CD4-positive, alpha-beta memory T cell (primary cell): ENCODE results near the gene L2HGDH. TPM values are rescaled to one million over a fixed set of nuclear protein-coding genes. Genes with fewer than 3 reads are reported as not detected.

Experiments used
- CTCF ChIA-PET: fragments of 350-600 bp; sonication (Branson Sonifier 250); formaldehyde crosslinking; loops from one replicate; lab custom pipeline; 2021; ENCODE audit warnings: inconsistent platforms; ENCODE audit not compliant: partially characterized antibody; lab: Charles Lee
- POLR2A ChIA-PET: fragments of 350-600 bp; sonication (Branson Sonifier 250); formaldehyde crosslinking; loops from one replicate; lab custom pipeline; 2021; ENCODE audit not compliant: partially characterized antibody; lab: Charles Lee
- DNase-seq, 5 donors: peaks; one replicate each; pipeline versions ENCODE4 v3.0.0 to v3.0.0-alpha.2; 2020 to 2022; ENCODE audit warnings: mixed read lengths in 1 of 5
- H3K27ac ChIP-seq: one replicate; pipeline ENCODE4 v1.7.0; 2013; ENCODE audit warnings: low read depth, low read length
- H3K27me3 ChIP-seq: 2 replicates; pipeline ENCODE4 v1.7.0; 2013; ENCODE audit warnings: mild to moderate bottlenecking, low read length, moderate library complexity; ENCODE audit not compliant: insufficient read depth
- H3K36me3 ChIP-seq: 2 replicates; pipeline ENCODE4 v1.7.0; 2013; ENCODE audit warnings: mild to moderate bottlenecking, low read length, moderate library complexity; ENCODE audit not compliant: insufficient read depth
- H3K4me1 ChIP-seq: 2 replicates; pipeline ENCODE4 v1.7.0; 2013; ENCODE audit warnings: mild to moderate bottlenecking, low read length, moderate library complexity; ENCODE audit not compliant: insufficient read depth
- H3K4me3 ChIP-seq, 2 donors: one replicate each; pipeline ENCODE4 v1.7.0; 2013; ENCODE audit warnings: low read length in 2 of 2, mild to moderate bottlenecking in 1 of 2
- H3K9me3 ChIP-seq, 2 donors: one replicate each; pipeline ENCODE4 v1.7.0; 2013; ENCODE audit warnings: low read length in 2 of 2, control low read depth in 1 of 2; ENCODE audit not compliant: control insufficient read depth in 1 of 2
- H3K27ac Mint-ChIP-seq, 7 donors: one replicate each; pipeline ENCODE4 v1.8.0; 2020 to 2021; ENCODE audit warnings: mixed read lengths in 7 of 7, mild to moderate bottlenecking in 6 of 7, inconsistent platforms in 3 of 7, moderate library complexity in 3 of 7
- H3K27me3 Mint-ChIP-seq, 2 donors: one replicate each; pipeline ENCODE4 v1.8.0; 2020 to 2021; ENCODE audit warnings: mixed read lengths in 2 of 2
- H3K36me3 Mint-ChIP-seq, 2 donors: one replicate each; pipeline ENCODE4 v1.8.0; 2020 to 2021; ENCODE audit warnings: mixed read lengths in 2 of 2, inconsistent platforms in 1 of 2, mild to moderate bottlenecking in 1 of 2
- H3K4me1 Mint-ChIP-seq, 4 donors: one replicate each; pipeline ENCODE4 v1.8.0; 2020 to 2021; ENCODE audit warnings: mixed read lengths in 4 of 4, mild to moderate bottlenecking in 1 of 4
- H3K4me3 Mint-ChIP-seq, 8 donors: one replicate each; pipeline ENCODE4 v1.8.0; 2020 to 2021; ENCODE audit warnings: mixed read lengths in 8 of 8, mild to moderate bottlenecking in 7 of 8, moderate library complexity in 6 of 8, inconsistent platforms in 3 of 8
- H3K9me3 Mint-ChIP-seq, 8 donors: one replicate each; pipeline ENCODE4 v1.8.0; 2020 to 2021; ENCODE audit warnings: mixed read lengths in 8 of 8, mild to moderate bottlenecking in 5 of 8, inconsistent platforms in 3 of 8, moderate library complexity in 1 of 8
- intact Hi-C: fragments of 100-400 bp; cut with micrococcal nuclease; formaldehyde crosslinking; loops from one replicate; pipeline ENCODE4 v1.15.1; 2023
- polyA plus RNA-seq, 2 donors: library from polyadenylated mRNA; unstranded; fragments of 300-500 nt; fragmentation: Illumina TruSeq; gene quantifications; one replicate each; pipeline ENCODE4 v1.2.3, GENCODE V29; 2021
- total RNA-seq, 2 experiments: library from RNA; stranded (reverse); gene quantifications; one replicate each; pipeline ENCODE4 v1.2.3, GENCODE V29; 2021

The L2HGDH gene
- total and polyA plus RNA-seq, 4 experiments from 2014 or later = 3.0 to 6.1 (median 5.2) TPM

- H3K27me3 ChIP-seq = no peaks in the 10 kb centered on the region
- Mint-ChIP-seq H3K36me3 (peaks cover 6 to 21% of the 10 kb centered on the region in 2 donors), H3K4me3 (no peak overlapping the region), H3K4me1 (peaks cover 0 to 9% (median 6%) of the 10 kb centered on the region in 4 donors), H3K9me3 (no peaks in the 10 kb centered on the region), H3K27me3 (no peaks in the 10 kb centered on the region), H3K27ac (peak overlapping the region in 3 of 7 donors; percentile 20 to 75 (median 74))
- CTCF ChIA-PET = interaction anchor here (1.7 kb wide), 1 partner anchor 9 kb away, joined by 3 read pairs; no protein-coding TSS in a partner anchor
- intact Hi-C loops = no loop called here
- no peaks in the 10 kb centered on the region for H3K9me3 ChIP-seq
- DNase-seq = no peak
- POLR2A ChIA-PET = no interaction called here
- no peaks in the 10 kb centered on the region for H3K4me1 ChIP-seq
- H3K36me3 ChIP-seq = no peaks in the 10 kb centered on the region
- H3K4me3 ChIP-seq = no peak overlapping the region
- no peak overlapping the region for H3K27ac ChIP-seq
Measured at GRCh38 chr14:50347521-50347920, 35.5 kb upstream of the L2HGDH start.

- Histone ChIP-seq H3K4me3 (no peak overlapping the region), H3K27me3 (no peaks in the 10 kb centered on the region), H3K9me3 (no peaks in the 10 kb centered on the region), H3K27ac (no peak overlapping the region), H3K36me3 (no peaks in the 10 kb centered on the region), H3K4me1 (no peaks in the 10 kb centered on the region)
- Mint-ChIP-seq H3K4me3 (peak overlapping the region in 1 of 8 donors; percentile 61), H3K27me3 (no peaks in the 10 kb centered on the region), H3K36me3 (peaks cover 7 to 14% of the 10 kb centered on the region in 2 donors), H3K9me3 (no peaks in the 10 kb centered on the region), H3K27ac (peak overlapping the region in 1 of 7 donors; percentile 1), H3K4me1 (peaks cover 0 to 11% (median 6%) of the 10 kb centered on the region in 4 donors)
- no peak for DNase-seq
- intact Hi-C loops = no loop called here
- POLR2A ChIA-PET = interaction anchor here (0.7 to 1.3 kb wide), 2 partner anchors 18 to 30 kb away, joined by 3 read pairs; no protein-coding TSS in a partner anchor
- CTCF ChIA-PET = interaction anchor here (0.8 kb wide), 1 partner anchor 197 kb away, joined by 3 read pairs; no protein-coding TSS in a partner anchor
Measured at GRCh38 chr14:50345846-50346422, 33.9 kb upstream of the L2HGDH start.

- no peak overlapping the region for H3K4me3 Mint-ChIP-seq
- H3K27me3 Mint-ChIP-seq = no peaks in the 10 kb centered on the region
- ChIA-PET POLR2A (interaction anchor here (1.3 kb wide), 1 partner anchor 19 kb away, joined by 3 read pairs; no protein-coding TSS in a partner anchor), CTCF (interaction anchor here (0.8 kb wide), 2 partner anchors 24 to 198 kb away, joined by 3 read pairs; no protein-coding TSS in a partner anchor)
- Histone ChIP-seq H3K36me3 (peaks cover 5% of the 10 kb centered on the region), H3K4me1 (no peaks in the 10 kb centered on the region), H3K27me3 (no peaks in the 10 kb centered on the region), H3K27ac (no peak overlapping the region), H3K4me3 (no peak overlapping the region), H3K9me3 (no peaks in the 10 kb centered on the region)
- H3K9me3 Mint-ChIP-seq = no peaks in the 10 kb centered on the region
- peaks cover 13 to 14% of the 10 kb centered on the region in 2 donors for H3K36me3 Mint-ChIP-seq
- peak overlapping the region in 2 of 7 donors; percentile 18 to 83 for H3K27ac Mint-ChIP-seq
- DNase-seq = no peak
- intact Hi-C loops = no loop called here
- H3K4me1 Mint-ChIP-seq = peaks cover 0 to 11% (median 6%) of the 10 kb centered on the region in 4 donors
Measured at GRCh38 chr14:50344876-50345563, 33.0 kb upstream of the L2HGDH start.

- H3K27ac ChIP-seq = no peak overlapping the region
- peaks cover 14 to 16% of the 10 kb centered on the region in 2 donors for H3K36me3 Mint-ChIP-seq
- H3K27me3 ChIP-seq = no peaks in the 10 kb centered on the region
- intact Hi-C loops = no loop called here
- H3K27ac Mint-ChIP-seq = peak overlapping the region in 5 of 7 donors; percentile 5 to 63 (median 18)
- POLR2A ChIA-PET = interaction anchor here (1.3 kb wide), 1 partner anchor 20 kb away, joined by 3 read pairs; no protein-coding TSS in a partner anchor
- H3K4me1 Mint-ChIP-seq = peaks cover 0 to 11% (median 6%) of the 10 kb centered on the region in 4 donors
- H3K4me3 ChIP-seq = no peak overlapping the region
- no peaks in the 10 kb centered on the region for H3K9me3 ChIP-seq
- peak in 1 of 5 donors; percentile 72 for DNase-seq
- H3K4me3 Mint-ChIP-seq = no peak overlapping the region
- no peaks in the 10 kb centered on the region for H3K27me3 Mint-ChIP-seq
- H3K9me3 Mint-ChIP-seq = no peaks in the 10 kb centered on the region
- H3K36me3 ChIP-seq = peaks cover 6% of the 10 kb centered on the region
- CTCF ChIA-PET = interaction anchor here (0.8 kb wide), 1 partner anchor 23 kb away, joined by 3 read pairs; no protein-coding TSS in a partner anchor
- H3K4me1 ChIP-seq = no peaks in the 10 kb centered on the region
Measured at GRCh38 chr14:50344116-50344775, 32.2 kb upstream of the L2HGDH start.

GRCh38 chr14:50343434-50343833, 31.4 kb upstream of the L2HGDH start:
- no peaks in the 10 kb centered on the region for H3K9me3 Mint-ChIP-seq
- Histone ChIP-seq H3K27ac (no peak overlapping the region), H3K4me1 (no peaks in the 10 kb centered on the region), H3K9me3 (no peaks in the 10 kb centered on the region), H3K36me3 (peaks cover 6% of the 10 kb centered on the region), H3K27me3 (no peaks in the 10 kb centered on the region), H3K4me3 (no peak overlapping the region)
- intact Hi-C loops = no loop called here
- no peak overlapping the region for H3K4me3 Mint-ChIP-seq
- H3K27ac Mint-ChIP-seq = no peak overlapping the region
- POLR2A ChIA-PET = no interaction called here
- peaks cover 0 to 11% (median 6%) of the 10 kb centered on the region in 4 donors for H3K4me1 Mint-ChIP-seq
- H3K36me3 Mint-ChIP-seq = peaks cover 9 to 21% of the 10 kb centered on the region in 2 donors
- CTCF ChIA-PET = no interaction called here
- no peaks in the 10 kb centered on the region for H3K27me3 Mint-ChIP-seq
- no peak for DNase-seq

GRCh38 chr14:50342221-50343078, 30.4 kb upstream of the L2HGDH start:
- H3K27ac ChIP-seq = no peak overlapping the region
- no peaks in the 10 kb centered on the region for H3K27me3 ChIP-seq
- peaks cover 0 to 11% (median 6%) of the 10 kb centered on the region in 4 donors for H3K4me1 Mint-ChIP-seq
- H3K36me3 Mint-ChIP-seq = peaks cover 9 to 24% of the 10 kb centered on the region in 2 donors
- H3K4me3 ChIP-seq = no peak overlapping the region
- peak in 3 of 5 donors; percentile 22 to 36 (median 32) for DNase-seq
- H3K36me3 ChIP-seq = peaks cover 6% of the 10 kb centered on the region
- ChIA-PET CTCF (interaction anchor here (0.6 to 1.4 kb wide), 3 partner anchors 11 to 189 kb away, joined by 3 to 5 read pairs (median 5); no protein-coding TSS in a partner anchor), POLR2A (interaction anchor here (1.1 kb wide), 1 partner anchor 190 kb away, joined by 3 read pairs; the partner anchor contains the start of gene MAP4K5)
- intact Hi-C loops = no loop called here
- H3K9me3 ChIP-seq = no peaks in the 10 kb centered on the region
- H3K9me3 Mint-ChIP-seq = no peaks in the 10 kb centered on the region
- peak overlapping the region in 4 of 7 donors; percentile 35 to 79 (median 66) for H3K27ac Mint-ChIP-seq
- no peaks in the 10 kb centered on the region for H3K4me1 ChIP-seq
- H3K4me3 Mint-ChIP-seq = no peak overlapping the region
- H3K27me3 Mint-ChIP-seq = no peaks in the 10 kb centered on the region
